HG02973 (cell line): Measurements from ENCODE around the gene CXCL16.

ENCODE experiments used
- ATAC-seq: cut with Tn5 transposase; IDR thresholded peaks from one replicate; pipeline ENCODE4 v1.9.1; 2021; ENCODE audit warnings: moderate library complexity; ENCODE audit not compliant: unreplicated experiment

Gene CXCL16

GRCh38 chr17:4739122-4740024, at the start of gene CXCL16, which contains the start of gene ZMYND15:
TSS of gene CXCL16 (minus strand) at chr17:4739928. CDS start at chr17:4739339, 589 bp downstream.
TSS of gene ZMYND15 (plus strand) at chr17:4739833. CDS start at chr17:4740549, 716 bp downstream.
- peak; percentile 48 for ATAC-seq

GRCh38 chr17:4788807-4789700, 49.3 kb upstream of the CXCL16 start, which contains the start of gene GLTPD2:
TSS of gene GLTPD2 (plus strand) at chr17:4788964. CDS start at chr17:4789012, 48 bp downstream.
- ATAC-seq = no peak

GRCh38 chr17:4788159-4788806, 48.6 kb upstream of the CXCL16 start:
- ATAC-seq = no peak

GRCh38 chr17:4786516-4786915, 46.8 kb upstream of the CXCL16 start:
- no peak for ATAC-seq

- no peak for ATAC-seq
These were observed 46.4 kb upstream of the CXCL16 start, which contains the start of gene VMO1 for GRCh38 chr17:4786106-4786511. TSS of gene VMO1 (minus strand) at chr17:4786364. CDS start at chr17:4786352, 12 bp downstream.

- no peak for ATAC-seq
These were observed 45.8 kb upstream of the CXCL16 start for GRCh38 chr17:4785311-4786105.

- no peak for ATAC-seq
These were observed 42.9 kb upstream of the CXCL16 start for GRCh38 chr17:4782652-4783051.

GRCh38 chr17:4780325-4780955, 40.7 kb upstream of the CXCL16 start:
- ATAC-seq = no peak

GRCh38 chr17:4777969-4778760, 38.4 kb upstream of the CXCL16 start:
- no peak for ATAC-seq

- ATAC-seq = no peak
These were observed 32.5 kb upstream of the CXCL16 start for GRCh38 chr17:4772235-4772613.

GRCh38 chr17:4771519-4772234, 31.9 kb upstream of the CXCL16 start, which contains the start of gene TM4SF5:
TSS of gene TM4SF5 (plus strand) at chr17:4771886. CDS start at chr17:4771923, 37 bp downstream.
- no peak for ATAC-seq

GRCh38 chr17:4769628-4770027, 29.9 kb upstream of the CXCL16 start:
- no peak for ATAC-seq

- no peak for ATAC-seq
These were observed 28.6 kb upstream of the CXCL16 start for GRCh38 chr17:4768298-4768697.

- no peak for ATAC-seq
These were observed 27.0 kb upstream of the CXCL16 start for GRCh38 chr17:4766723-4767122.

GRCh38 chr17:4766201-4766600, 26.5 kb upstream of the CXCL16 start:
- no peak for ATAC-seq

GRCh38 chr17:4764595-4764994, 24.9 kb upstream of the CXCL16 start:
- no peak for ATAC-seq

- no peak for ATAC-seq
These were observed 20.1 kb upstream of the CXCL16 start for GRCh38 chr17:4759776-4760236.

GRCh38 chr17:4753392-4753791, 13.7 kb upstream of the CXCL16 start:
- ATAC-seq = no peak
